HG02943 (cell line): ENCODE measurements around the gene IRAK4.

Source experiments
- ATAC-seq: cut with Tn5 transposase; IDR thresholded peaks from one replicate; pipeline ENCODE4 v1.9.1; 2021; ENCODE audit warnings: mild to moderate bottlenecking, low read depth, moderate library complexity; ENCODE audit not compliant: unreplicated experiment

The IRAK4 gene

DNA sequence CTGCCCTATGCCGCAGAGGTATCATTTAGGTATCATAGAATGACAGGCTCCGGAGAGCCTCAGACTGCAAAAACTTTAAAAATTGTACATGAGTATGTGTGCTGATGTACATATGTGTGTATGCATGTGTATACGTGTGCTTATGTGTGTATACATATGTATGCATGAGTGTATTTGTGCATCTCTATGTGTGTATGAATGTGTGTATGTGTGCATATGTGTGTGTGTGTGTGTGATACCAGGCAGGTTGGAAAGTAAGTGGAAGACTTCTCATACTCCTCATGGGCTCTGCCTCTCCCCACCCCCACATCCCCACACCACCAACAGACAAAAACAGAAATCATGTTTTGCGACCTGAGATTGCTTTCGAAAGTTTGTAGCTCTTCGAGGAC is 76.5 kb downstream of the IRAK4 start:
- ATAC-seq = peak; percentile 13

- peak; percentile 80 for ATAC-seq
Observed at GRCh38 chr12:43835656-43836474, 77.1 kb downstream of the IRAK4 start, which contains the start of gene TMEM117. TMEM117 (plus strand) TSS chr12:43836081.

DNA sequence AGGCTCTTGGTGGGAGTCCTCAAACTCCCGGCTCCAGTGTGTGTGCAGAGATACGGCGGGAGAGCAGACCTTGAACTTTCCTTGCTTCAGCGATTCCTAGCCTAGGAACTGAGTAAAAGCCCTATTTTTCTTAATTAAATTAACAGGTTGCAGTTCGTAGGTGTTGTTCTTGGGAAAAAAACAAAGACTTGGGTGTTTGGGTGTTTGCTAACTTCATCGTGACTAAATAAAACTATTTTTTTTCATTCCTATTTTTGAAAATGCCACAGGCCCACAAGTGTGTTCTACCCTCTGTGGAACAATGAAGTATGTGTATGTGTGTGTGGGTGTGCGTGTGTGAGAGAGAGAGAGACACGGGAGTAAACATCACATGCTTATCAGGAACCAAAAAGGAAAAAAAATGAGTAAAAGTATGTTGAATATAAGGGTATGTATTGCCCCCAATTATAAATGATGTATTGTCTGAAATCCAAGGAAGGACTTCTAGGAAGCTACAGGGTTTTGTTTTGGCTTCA is 77.8 kb downstream of the IRAK4 start:
- ATAC-seq = peak; percentile 41
